Measurements from ENCODE around the gene CREB3L2. TPM values are rescaled to one million over a fixed set of nuclear protein-coding genes. Genes with fewer than 3 reads are reported as not detected.
A peak's percentile ranks its signal among the peaks of the same experiment; 100 is the strongest.

Gene CREB3L2
- total and polyA plus RNA-seq, 10 of the 15 experiments (the other 5 are each of a cell fraction or from before 2014, with no cell fraction given): 6.4 to 67.1 (median 26.2) TPM

GRCh38 chr7:137895301-137896221 lies 106.3 kb downstream of the CREB3L2 start (continued):
- 0 out of 2 replicates have a peak, but pooled peaks have one; percentile 27 for TF ChIP-seq PKNOX1 (IDR thresholded peaks at IDR 0.05)
- peak; percentile 52 for TF ChIP-seq SKIL (IDR thresholded peaks at IDR 0.05; ENCODE audit: low read depth, poor library complexity, severe bottlenecking)
- 0 out of 2 replicates have a peak, but pooled peaks have one; percentile 25 for TF ChIP-seq ZNF24 (IDR thresholded peaks at IDR 0.05)

GRCh38 chr7:137893143-137893742 lies 108.6 kb downstream of the CREB3L2 start:
- CTCF ChIA-PET: interaction anchor here (0.7 to 11.5 kb wide), 7 partner anchors 53 to 267 kb away, joined by 3 to 137 read pairs (median 6); no protein-coding TSS in a partner anchor
- no peak for FAIRE-seq
- H3K79me2 ChIP-seq (ENCODE audit: control insufficient read depth, insufficient read depth, low read length): no peaks in the 10 kb centered on the region
- no peak overlapping the region for H3K9ac ChIP-seq (ENCODE audit: control insufficient read depth, insufficient read depth, low read length)
- BruUV-seq (replicated peaks): no TSS peak
- in situ Hi-C loops (cut with MboI): no loop called here
- H3K27ac ChIP-seq (ENCODE audit: control insufficient read depth, insufficient read depth): no peak overlapping the region
- POLR2A ChIA-PET: interaction anchor here (0.6 to 3.1 kb wide), 4 partner anchors 224 to 448 kb away, joined by 3 to 12 read pairs (median 4); no protein-coding TSS in a partner anchor
- H4K20me1 ChIP-seq (ENCODE audit: control insufficient read depth, insufficient read depth): no peaks in the 10 kb centered on the region
- TF ChIP-seq MAX (IDR thresholded peaks at IDR 0.05; ENCODE audit: low read depth, low read length): no peak
- no peak overlapping the region for H3K4me3 ChIP-seq
- no peak for DNase-seq (ENCODE audit: low read depth, low spot score)
- no peak overlapping the region for H2AFZ ChIP-seq (ENCODE audit: control insufficient read depth, low read depth, low read length)
- SMC1A ChIA-PET (ENCODE audit: uncharacterized antibody, unreplicated experiment): interaction anchor here (0.8 to 5.9 kb wide), 16 partner anchors 43 to 237 kb away, joined by 3 to 148 read pairs (median 4); no protein-coding TSS in a partner anchor
- peaks cover 5 to 49% of the 10 kb centered on the region in 2 experiments for H3K36me3 ChIP-seq (ENCODE audit: control insufficient read depth in 2 of 2, insufficient read depth in 2 of 2, low read length in 1 of 2)
- ATAC-seq: no peak
- peaks cover 36% of the 10 kb centered on the region for H3K4me1 ChIP-seq (ENCODE audit: control insufficient read depth, insufficient read depth, low read length)
- peaks cover 6% of the 10 kb centered on the region; the same call in 2 of the 3 replicates for H3K9me3 ChIP-seq (replicated peaks; ENCODE audit: control insufficient read depth, insufficient read depth, low read length)
- RAD21 ChIA-PET (ENCODE audit: unreplicated experiment): interaction anchor here (0.6 to 7.3 kb wide), 5 partner anchors 13 to 240 kb away, joined by 3 to 71 read pairs (median 12); no protein-coding TSS in a partner anchor
- no peak overlapping the region for H3K4me2 ChIP-seq (ENCODE audit: control insufficient read depth, insufficient read depth)
- intact Hi-C loops (cut with micrococcal nuclease; ENCODE audit: unreplicated experiment): no loop called here
- no peaks in the 10 kb centered on the region for H3K27me3 ChIP-seq (replicated peaks in 1 of 2; ENCODE audit: control insufficient read depth in 2 of 2, insufficient read depth in 2 of 2, low read length in 1 of 2)

All from GM12878 (cell line).